ENCODE measurements around the gene RASAL3.
"Not testable (repeated sequence)": the region's sequence is repeated elsewhere in the genome, so short reads cannot be mapped to it uniquely, and the experiment has no call there.

Gene RASAL3

GRCh38 chr19:15488489-15489226 lies 24.3 kb upstream of the RASAL3 start:
- no peaks in the 10 kb centered on the region for H3K4me1 ChIP-seq (ENCODE audit: control insufficient read depth, low read depth, low read length)
- H3K4ac ChIP-seq (ENCODE audit: low read depth, low read length), result no peak overlapping the region
- H3K36me3 ChIP-seq (ENCODE audit: control insufficient read depth, insufficient read depth, low read length), result no peaks in the 10 kb centered on the region
- H2BK15ac ChIP-seq (replicated peaks; ENCODE audit: low read depth), result no peak overlapping the region
- H2AK5ac ChIP-seq (ENCODE audit: low read length), result no peak overlapping the region
- H3K79me1 ChIP-seq (ENCODE audit: low read length), result no peaks in the 10 kb centered on the region
- 100% methylated on average over 3 of the region's 13 CpGs for WGBS (ENCODE audit: extremely low coverage, insufficient coverage, low lambda C conversion rate)
- H3K9ac ChIP-seq (ENCODE audit: low read length), result no peak overlapping the region
- no peak overlapping the region for H2BK5ac ChIP-seq (ENCODE audit: low read length)
- H3K56ac ChIP-seq (ENCODE audit: low read length), result no peak overlapping the region
- no peak overlapping the region for H4K5ac ChIP-seq (ENCODE audit: low read length)
- H3K27ac ChIP-seq (ENCODE audit: low read depth, low read length), result no peak overlapping the region
- H3K18ac ChIP-seq (ENCODE audit: low read length), result no peak overlapping the region
- H3K4me3 ChIP-seq (ENCODE audit: low read length), result no peak overlapping the region
- no peak overlapping the region for H2BK120ac ChIP-seq (ENCODE audit: low read depth, low read length)
- no peaks in the 10 kb centered on the region for H3K27me3 ChIP-seq (ENCODE audit: insufficient read depth, low read length, poor library complexity)
- no peaks in the 10 kb centered on the region for H3K79me2 ChIP-seq (ENCODE audit: control insufficient read depth, insufficient read depth, low read length)
- H3K4me2 ChIP-seq (ENCODE audit: low read length), result no peak overlapping the region
- no peak for DNase-seq
- H3K23ac ChIP-seq (ENCODE audit: low read length), result no peak overlapping the region
- H4K8ac ChIP-seq (ENCODE audit: low read depth, low read length), result no peak overlapping the region

- Histone ChIP-seq H3K79me1 (ENCODE audit: low read length) (no peaks in the 10 kb centered on the region), H3K27me3 (ENCODE audit: insufficient read depth, low read length, poor library complexity) (no peaks in the 10 kb centered on the region), H2BK15ac (replicated peaks; ENCODE audit: low read depth) (no peak overlapping the region), H4K5ac (ENCODE audit: low read length) (no peak overlapping the region), H3K4me2 (ENCODE audit: low read length) (no peak overlapping the region), H3K18ac (ENCODE audit: low read length) (no peak overlapping the region), H2BK5ac (ENCODE audit: low read length) (no peak overlapping the region), H3K4me3 (ENCODE audit: low read length) (no peak overlapping the region), H3K79me2 (ENCODE audit: control insufficient read depth, insufficient read depth, low read length) (no peaks in the 10 kb centered on the region), H3K23ac (ENCODE audit: low read length) (no peak overlapping the region), H4K8ac (ENCODE audit: low read depth, low read length) (no peak overlapping the region), H3K56ac (ENCODE audit: low read length) (no peak overlapping the region), H3K9ac (ENCODE audit: low read length) (no peak overlapping the region), H3K36me3 (ENCODE audit: control insufficient read depth, insufficient read depth, low read length) (no peaks in the 10 kb centered on the region), H2AK5ac (ENCODE audit: low read length) (no peak overlapping the region), H3K27ac (ENCODE audit: low read depth, low read length) (no peak overlapping the region), H3K4me1 (ENCODE audit: control insufficient read depth, low read depth, low read length) (no peaks in the 10 kb centered on the region), H3K4ac (ENCODE audit: low read depth, low read length) (no peak overlapping the region), H2BK120ac (ENCODE audit: low read depth, low read length) (no peak overlapping the region)
- no CpG with 5 or more reads among the region's 4 CpGs for WGBS (ENCODE audit: extremely low coverage, insufficient coverage, low lambda C conversion rate)
- no peak for DNase-seq
These were observed 22.7 kb upstream of the RASAL3 start for GRCh38 chr19:15487038-15487437.

- not testable (repeated sequence) for H3K27ac ChIP-seq (ENCODE audit: low read depth, low read length); H3K27me3 ChIP-seq (ENCODE audit: insufficient read depth, low read length, poor library complexity); H4K8ac ChIP-seq (ENCODE audit: low read depth, low read length); H3K4me1 ChIP-seq (ENCODE audit: control insufficient read depth, low read depth, low read length); H2BK120ac ChIP-seq (ENCODE audit: low read depth, low read length); H3K36me3 ChIP-seq (ENCODE audit: control insufficient read depth, insufficient read depth, low read length); H3K4me3 ChIP-seq (ENCODE audit: low read length); H3K4me2 ChIP-seq (ENCODE audit: low read length); DNase-seq; H3K56ac ChIP-seq (ENCODE audit: low read length); H3K79me1 ChIP-seq (ENCODE audit: low read length); H3K9ac ChIP-seq (ENCODE audit: low read length); H4K5ac ChIP-seq (ENCODE audit: low read length); H2BK15ac ChIP-seq (replicated peaks; ENCODE audit: low read depth); H3K79me2 ChIP-seq (ENCODE audit: control insufficient read depth, insufficient read depth, low read length); H3K18ac ChIP-seq (ENCODE audit: low read length); H2BK5ac ChIP-seq (ENCODE audit: low read length); H2AK5ac ChIP-seq (ENCODE audit: low read length); H3K4ac ChIP-seq (ENCODE audit: low read depth, low read length); H3K23ac ChIP-seq (ENCODE audit: low read length)
- WGBS (ENCODE audit: extremely low coverage, insufficient coverage, low lambda C conversion rate), result no CpG with 5 or more reads among the region's 5 CpGs
These were observed 21.4 kb upstream of the RASAL3 start for GRCh38 chr19:15485768-15486167.

GRCh38 chr19:15480996-15481395 lies 16.7 kb upstream of the RASAL3 start:
- not testable (repeated sequence) for H3K36me3 ChIP-seq (ENCODE audit: control insufficient read depth, insufficient read depth, low read length); H3K9ac ChIP-seq (ENCODE audit: low read length); H2BK5ac ChIP-seq (ENCODE audit: low read length); H2BK120ac ChIP-seq (ENCODE audit: low read depth, low read length); H3K79me1 ChIP-seq (ENCODE audit: low read length); H3K56ac ChIP-seq (ENCODE audit: low read length); H3K27ac ChIP-seq (ENCODE audit: low read depth, low read length); H2BK15ac ChIP-seq (replicated peaks; ENCODE audit: low read depth); H3K4me2 ChIP-seq (ENCODE audit: low read length); DNase-seq; H3K18ac ChIP-seq (ENCODE audit: low read length); H4K5ac ChIP-seq (ENCODE audit: low read length); H3K23ac ChIP-seq (ENCODE audit: low read length); H4K8ac ChIP-seq (ENCODE audit: low read depth, low read length); H3K79me2 ChIP-seq (ENCODE audit: control insufficient read depth, insufficient read depth, low read length); H3K4ac ChIP-seq (ENCODE audit: low read depth, low read length); H3K27me3 ChIP-seq (ENCODE audit: insufficient read depth, low read length, poor library complexity); H3K4me3 ChIP-seq (ENCODE audit: low read length); H2AK5ac ChIP-seq (ENCODE audit: low read length); H3K4me1 ChIP-seq (ENCODE audit: control insufficient read depth, low read depth, low read length)
- WGBS (ENCODE audit: extremely low coverage, insufficient coverage, low lambda C conversion rate), result no CpG with 5 or more reads among the region's 7 CpGs

- no peak within 1 kb of the TSS for H3K9ac ChIP-seq (ENCODE audit: low read length)
- H2BK5ac ChIP-seq (ENCODE audit: low read length), result no peak within 1 kb of the TSS
- no peak for DNase-seq
- no peaks in the 10 kb centered on the region for H3K27me3 ChIP-seq (ENCODE audit: insufficient read depth, low read length, poor library complexity)
- no peaks in the 10 kb centered on the region for H3K79me2 ChIP-seq (ENCODE audit: control insufficient read depth, insufficient read depth, low read length)
- H4K8ac ChIP-seq (ENCODE audit: low read depth, low read length), result no peak within 1 kb of the TSS
- H3K23ac ChIP-seq (ENCODE audit: low read length), result no peak within 1 kb of the TSS
- H4K5ac ChIP-seq (ENCODE audit: low read length), result no peak within 1 kb of the TSS
- H2BK120ac ChIP-seq (ENCODE audit: low read depth, low read length), result no peak within 1 kb of the TSS
- no CpG with 5 or more reads among the region's 16 CpGs for WGBS (ENCODE audit: extremely low coverage, insufficient coverage, low lambda C conversion rate)
- H3K4me1 ChIP-seq (ENCODE audit: control insufficient read depth, low read depth, low read length), result no peaks in the 10 kb centered on the region
- no peak within 1 kb of the TSS for H3K4me2 ChIP-seq (ENCODE audit: low read length)
- H3K27ac ChIP-seq (ENCODE audit: low read depth, low read length), result no peak within 1 kb of the TSS
- H3K18ac ChIP-seq (ENCODE audit: low read length), result no peak within 1 kb of the TSS
- no peak within 1 kb of the TSS for H3K56ac ChIP-seq (ENCODE audit: low read length)
- no peak within 1 kb of the TSS for H3K4ac ChIP-seq (ENCODE audit: low read depth, low read length)
- no peak within 1 kb of the TSS for H2BK15ac ChIP-seq (replicated peaks; ENCODE audit: low read depth)
- no peak within 1 kb of the TSS for H2AK5ac ChIP-seq (ENCODE audit: low read length)
- no peaks in the 10 kb centered on the region for H3K36me3 ChIP-seq (ENCODE audit: control insufficient read depth, insufficient read depth, low read length)
- H3K4me3 ChIP-seq (ENCODE audit: low read length), result no peak within 1 kb of the TSS
- no peaks in the 10 kb centered on the region for H3K79me1 ChIP-seq (ENCODE audit: low read length)
These were observed 15.3 kb upstream of the RASAL3 start, which contains the start of gene PGLYRP2 for GRCh38 chr19:15479391-15480345. Gene PGLYRP2, minus strand, starts transcription at chr19:15479501. Its CDS starts 130 bp downstream, at chr19:15479371.
